Liver (tissue), 9 donors: ENCODE results near the gene ENTR1. TPM values are rescaled to one million over a fixed set of nuclear protein-coding genes. Genes with fewer than 3 reads are reported as not detected.

Experiments used
- DNase-seq: peaks from one replicate; pipeline ENCODE4 v3.0.0-alpha.2; 2017; ENCODE audit warnings: low spot score
- H3K27ac ChIP-seq, 2 donors: one replicate each; pipeline ENCODE4 v1.7.0; 2013; ENCODE audit warnings: inconsistent platforms in 2 of 2, low read length in 2 of 2, control low read depth in 1 of 2, low read depth in 1 of 2, mild to moderate bottlenecking in 1 of 2
- H3K27me3 ChIP-seq, 4 donors: one replicate each; pipeline versions ENCODE4 v1.6.1 to v1.7.0; 2013; ENCODE audit warnings: low read length in 3 of 4, inconsistent platforms in 1 of 4, mild to moderate bottlenecking in 1 of 4, moderate library complexity in 1 of 4; ENCODE audit not compliant: control insufficient read depth in 4 of 4, insufficient read depth in 4 of 4
- H3K36me3 ChIP-seq, 4 donors: one replicate each; pipeline versions ENCODE4 v1.6.1 to v1.7.0; 2013; ENCODE audit warnings: low read length in 3 of 4, mild to moderate bottlenecking in 3 of 4, low read depth in 1 of 4, moderate library complexity in 1 of 4; ENCODE audit not compliant: control insufficient read depth in 4 of 4, insufficient read depth in 3 of 4
- H3K4me1 ChIP-seq, 4 donors: one replicate each; pipeline versions ENCODE4 v1.6.1 to v1.7.0; 2013; ENCODE audit warnings: low read length in 3 of 4, mild to moderate bottlenecking in 3 of 4, moderate library complexity in 1 of 4; ENCODE audit not compliant: control insufficient read depth in 4 of 4, insufficient read depth in 4 of 4
- H3K4me3 ChIP-seq, 3 donors: one replicate each; pipeline versions ENCODE4 v1.6.1 to v1.7.0; 2013; ENCODE audit warnings: low read length in 3 of 3, control low read depth in 1 of 3, low read depth in 1 of 3, mild to moderate bottlenecking in 1 of 3
- H3K9ac ChIP-seq, 2 donors: one replicate each; pipeline ENCODE4 v1.7.0; 2013; ENCODE audit warnings: low read length in 2 of 2, mild to moderate bottlenecking in 2 of 2, moderate library complexity in 2 of 2, control low read depth in 1 of 2, low read depth in 1 of 2
- H3K9me3 ChIP-seq, 4 donors: one replicate each; pipeline versions ENCODE4 v1.6.1 to v1.7.0; 2013; ENCODE audit warnings: low read length in 3 of 4; ENCODE audit not compliant: control insufficient read depth in 4 of 4
- EGR1 ChIP-seq, 2 donors: IDR thresholded peaks; 2 replicates each; pipeline ENCODE4 v1.6.1; 2016 to 2018; ENCODE audit warnings: antibody characterized with exemption in 2 of 2, low read depth in 2 of 2
- GABPA ChIP-seq, 2 donors: IDR thresholded peaks in 1 of 2; conservative IDR thresholded peaks in 1 of 2; 2 replicates each; pipeline ENCODE4 v1.6.1; 2016; ENCODE audit warnings: antibody characterized with exemption in 2 of 2, mild to moderate bottlenecking in 1 of 2, moderate library complexity in 1 of 2
- HNF4A ChIP-seq, 2 donors: conservative IDR thresholded peaks; 2 replicates each; pipeline ENCODE4 v1.6.1; 2016; ENCODE audit warnings: antibody characterized with exemption in 2 of 2, mild to moderate bottlenecking in 2 of 2
- HNF4G ChIP-seq: IDR thresholded peaks from 2 replicates; pipeline ENCODE4 v1.6.1; 2016; ENCODE audit warnings: antibody characterized with exemption
- MAX ChIP-seq: IDR thresholded peaks from 2 replicates; pipeline ENCODE4 v1.6.1; 2016; ENCODE audit warnings: antibody characterized with exemption
- RAD21 ChIP-seq, 2 donors: IDR thresholded peaks; 2 replicates each; pipeline ENCODE4 v1.6.1; 2016; ENCODE audit warnings: antibody characterized with exemption in 2 of 2, mild to moderate bottlenecking in 2 of 2
- RXRA ChIP-seq, 2 donors: IDR thresholded peaks; 2 replicates each; pipeline ENCODE4 v1.6.1; 2017 to 2018; ENCODE audit warnings: antibody characterized with exemption in 2 of 2, mild to moderate bottlenecking in 1 of 2
- SP1 ChIP-seq: IDR thresholded peaks from 2 replicates; pipeline ENCODE4 v1.6.1; 2018; ENCODE audit warnings: antibody characterized with exemption, mild to moderate bottlenecking
- TAF1 ChIP-seq: conservative IDR thresholded peaks from 2 replicates; pipeline ENCODE4 v1.6.1; 2016; ENCODE audit warnings: antibody characterized with exemption, mild to moderate bottlenecking
- YY1 ChIP-seq: IDR thresholded peaks from 2 replicates; pipeline ENCODE4 v1.6.1; 2016; ENCODE audit warnings: antibody characterized with exemption, mild to moderate bottlenecking
- WGBS: extraction: QIAGEN DNeasy Blood & Tissue Kit; methylation state at CpG from one replicate; pipeline ENCODE4 v1.1.7; 2013; 5-methylcytosine and 5-hydroxymethylcytosine counted together
- polyA plus RNA-seq, 2 donors: library from polyadenylated mRNA; stranded (reverse) in 1 of 2; unstranded in 1 of 2; fragments of 200-250 nt in 1 of 2; fragments of >200 nt in 1 of 2; fragmentation: Nextera tagmentation in 1 of 2; extraction: Ambion mirVana in 1 of 2; gene quantifications; one replicate each; pipeline versions ENCODE4 v1.2.1 to v1.2.3, GENCODE V29; 2013 to 2015
- total RNA-seq, 2 donors: library from RNA; depleted of rRNA; stranded (reverse); fragments of >200 nt; gene quantifications; one replicate each; pipeline ENCODE4 v1.2.3, GENCODE V29; 2014
- TF ChIP-seq, protein P1 (sequence below): IDR thresholded peaks from 2 replicates; pipeline ENCODE4 v1.6.1; 2016; ENCODE audit warnings: antibody characterized with exemption
- TF ChIP-seq, protein P2 (sequence below): IDR thresholded peaks from 2 replicates; pipeline ENCODE4 v1.6.1; 2016; ENCODE audit warnings: antibody characterized with exemption
- donor health status: healthy.
- donor health status: healthy.
- donor health status: healthy.
- donor health status: healthy.
- donor health status: healthy.

ENTR1 gene
- total and polyA plus RNA-seq, 4 donors: 11.0 to 28.1 (median 19.1) TPM

GRCh38 chr9:136438548-136439480 lies 28.4 kb upstream of the ENTR1 start:
- Histone ChIP-seq H3K9ac (peak overlapping the region; percentile 33 to 46), H3K4me3 (peak overlapping the region; percentile 56 to 78 (median 73)), H3K4me1 (peaks cover 14 to 60% (median 53%) of the 10 kb centered on the region in 4 donors), H3K27ac (peak overlapping the region in 1 of 2 donors; percentile 56), H3K9me3 (no peaks in the 10 kb centered on the region), H3K36me3 (peaks cover 6 to 22% (median 15%) of the 10 kb centered on the region in 4 donors), H3K27me3 (no peaks in the 10 kb centered on the region)
- whole genome bisulfite sequencing: 9% methylated on average over 91 of the region's 91 CpGs
- no peak for TF ChIP-seq GABPA (IDR thresholded peaks at IDR 0.05 in 1 of 2, conservative IDR thresholded peaks at IDR 0.05 in 1 of 2)
- peak; percentile 57 for DNase-seq

- H3K27me3 ChIP-seq: no peaks in the 10 kb centered on the region
- H3K36me3 ChIP-seq: peaks cover under 1 to 15% (median 12%) of the 10 kb centered on the region in 4 donors
- peak overlapping the region in 2 of 3 donors; percentile 73 to 78 for H3K4me3 ChIP-seq
- 74% methylated on average over 37 of the region's 37 CpGs for WGBS
- no peaks in the 10 kb centered on the region for H3K9me3 ChIP-seq
- DNase-seq: no peak
- TF ChIP-seq SP1 (no peak), GABPA (IDR thresholded peaks at IDR 0.05 in 1 of 2, conservative IDR thresholded peaks at IDR 0.05 in 1 of 2) (no peak), YY1 (no peak)
- H3K4me1 ChIP-seq: peaks cover 14 to 57% (median 51%) of the 10 kb centered on the region in 4 donors
- H3K27ac ChIP-seq: peak overlapping the region in 1 of 2 donors; percentile 32
- peak overlapping the region in 1 of 2 donors; percentile 10 for H3K9ac ChIP-seq
Measured at GRCh38 chr9:136437839-136438547, 27.6 kb upstream of the ENTR1 start.

- peak overlapping the region in 1 of 3 donors; percentile 2 for H3K4me3 ChIP-seq
- H3K9ac ChIP-seq: peak overlapping the region in 1 of 2 donors; percentile 10
- no peak for DNase-seq
- H3K4me1 ChIP-seq: peaks cover 13 to 51% (median 45%) of the 10 kb centered on the region in 4 donors
- H3K27ac ChIP-seq: peak overlapping the region in 1 of 2 donors; percentile 32
- TF ChIP-seq, protein P1, sequence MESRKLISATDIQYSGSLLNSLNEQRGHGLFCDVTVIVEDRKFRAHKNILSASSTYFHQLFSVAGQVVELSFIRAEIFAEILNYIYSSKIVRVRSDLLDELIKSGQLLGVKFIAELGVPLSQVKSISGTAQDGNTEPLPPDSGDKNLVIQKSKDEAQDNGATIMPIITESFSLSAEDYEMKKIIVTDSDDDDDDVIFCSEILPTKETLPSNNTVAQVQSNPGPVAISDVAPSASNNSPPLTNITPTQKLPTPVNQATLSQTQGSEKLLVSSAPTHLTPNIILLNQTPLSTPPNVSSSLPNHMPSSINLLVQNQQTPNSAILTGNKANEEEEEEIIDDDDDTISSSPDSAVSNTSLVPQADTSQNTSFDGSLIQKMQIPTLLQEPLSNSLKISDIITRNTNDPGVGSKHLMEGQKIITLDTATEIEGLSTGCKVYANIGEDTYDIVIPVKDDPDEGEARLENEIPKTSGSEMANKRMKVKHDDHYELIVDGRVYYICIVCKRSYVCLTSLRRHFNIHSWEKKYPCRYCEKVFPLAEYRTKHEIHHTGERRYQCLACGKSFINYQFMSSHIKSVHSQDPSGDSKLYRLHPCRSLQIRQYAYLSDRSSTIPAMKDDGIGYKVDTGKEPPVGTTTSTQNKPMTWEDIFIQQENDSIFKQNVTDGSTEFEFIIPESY: no peak
- TF ChIP-seq RAD21 (IDR thresholded peaks at IDR 0.05) (no peak), MAX (no peak), RXRA (IDR thresholded peaks at IDR 0.05) (no peak), GABPA (IDR thresholded peaks at IDR 0.05 in 1 of 2, conservative IDR thresholded peaks at IDR 0.05 in 1 of 2) (no peak), HNF4G (no peak), TAF1 (no peak), HNF4A (conservative IDR thresholded peaks at IDR 0.05) (peak; percentile 41 to 71), EGR1 (IDR thresholded peaks at IDR 0.05; ENCODE audit: low read depth in 2 of 2) (peak in 1 of 2 donors; percentile 20), SP1 (peak; percentile 21)
- TF ChIP-seq, protein P2, sequence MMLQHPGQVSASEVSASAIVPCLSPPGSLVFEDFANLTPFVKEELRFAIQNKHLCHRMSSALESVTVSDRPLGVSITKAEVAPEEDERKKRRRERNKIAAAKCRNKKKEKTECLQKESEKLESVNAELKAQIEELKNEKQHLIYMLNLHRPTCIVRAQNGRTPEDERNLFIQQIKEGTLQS: no peak
- WGBS: 34% methylated on average over 8 of the region's 8 CpGs
- H3K36me3 ChIP-seq: peaks cover 0 to 13% (median 10%) of the 10 kb centered on the region in 4 donors
- no peaks in the 10 kb centered on the region for H3K27me3 ChIP-seq
- H3K9me3 ChIP-seq: no peaks in the 10 kb centered on the region
Measured at GRCh38 chr9:136437430-136437829, 27.0 kb upstream of the ENTR1 start.
